OCI-LY7 (cell line): ENCODE results near the gene SC5D. TPM values are rescaled to one million over a fixed set of nuclear protein-coding genes. Genes with fewer than 3 reads are reported as not detected.
A peak's percentile ranks its signal among the peaks of the same experiment; 100 is the strongest.

Experiments
- BruUV-seq: library from RNA; stranded (reverse); fragments of 400-500 nt; replicated peaks from 2 replicates; lab custom pipeline; 2021; lab: Mats Ljungman, UMichigan
- CTCF ChIA-PET: fragments of 300-600 bp; sonication (Branson Sonifier 250); formaldehyde crosslinking; loops from one replicate; lab custom pipeline; 2022; ENCODE audit warnings: antibody characterized with exemption; ENCODE audit not compliant: unreplicated experiment; lab: Charles Lee
- POLR2A ChIA-PET: fragments of 300-600 bp; sonication (Branson Sonifier 250); formaldehyde crosslinking; loops from one replicate; lab custom pipeline; 2022; ENCODE audit warnings: antibody characterized with exemption; lab: Charles Lee
- DNase-seq: peaks from one replicate; pipeline ENCODE4 v3.0.0-alpha.2; 2015; ENCODE audit warnings: low spot score
- H2AFZ ChIP-seq: fragments of 200-600 bp; sonication (generic), shearing (Covaris generic); 2 replicates; pipeline ENCODE4 v1.6.1; 2014; ENCODE audit warnings: mild to moderate bottlenecking, antibody characterized with exemption, low read length, moderate library complexity
- H3K27ac ChIP-seq: fragments of 200-600 bp; sonication (generic); 2 replicates; pipeline ENCODE4 v1.5.1; 2014; ENCODE audit warnings: mixed run types, low read depth, mild to moderate bottlenecking, moderate library complexity, low read length, inconsistent platforms; ENCODE audit not compliant: poor library complexity, severe bottlenecking
- H3K36me3 ChIP-seq: fragments of 200-600 bp; sonication (generic); 2 replicates; pipeline ENCODE4 v1.6.1; 2014; ENCODE audit warnings: mild to moderate bottlenecking, antibody characterized with exemption, low read length, moderate library complexity, mixed read lengths; ENCODE audit not compliant: insufficient read depth
- H3K4me1 ChIP-seq: fragments of 200-600 bp; sonication (generic); 2 replicates; pipeline ENCODE4 v1.5.1; 2014; ENCODE audit warnings: mild to moderate bottlenecking, low read length; ENCODE audit not compliant: insufficient read depth, poor library complexity, severe bottlenecking
- H3K4me2 ChIP-seq: fragments of 200-600 bp; sonication (generic); 2 replicates; pipeline ENCODE4 v1.6.1; 2014; ENCODE audit warnings: mild to moderate bottlenecking, low read length
- H3K4me3 ChIP-seq: fragments of 200-600 bp; sonication (generic); 2 replicates; pipeline ENCODE4 v1.5.1; 2014; ENCODE audit warnings: mild to moderate bottlenecking, low read depth, low read length; ENCODE audit not compliant: poor library complexity, severe bottlenecking
- H3K79me2 ChIP-seq: fragments of 200-600 bp; sonication (generic); 2 replicates; pipeline ENCODE4 v1.6.1; 2016; ENCODE audit warnings: low read depth, mild to moderate bottlenecking, low read length, moderate library complexity, mixed read lengths; ENCODE audit not compliant: insufficient read depth
- H3K9me2 ChIP-seq: fragments of 200-600 bp; sonication (generic); 2 replicates; pipeline ENCODE4 v1.6.1; 2016; ENCODE audit warnings: mild to moderate bottlenecking, low read length, mixed read lengths; ENCODE audit not compliant: insufficient read depth
- H3K9me3 ChIP-seq: fragments of 200-600 bp; sonication (generic); 2 replicates; pipeline ENCODE4 v1.6.1; 2014; ENCODE audit warnings: mild to moderate bottlenecking, mixed run types, low read length, mixed read lengths
- H4K20me1 ChIP-seq: fragments of 200-600 bp; sonication (generic); 2 replicates; pipeline ENCODE4 v1.6.1; 2014; ENCODE audit warnings: mild to moderate bottlenecking, antibody characterized with exemption, low read length, moderate library complexity, mixed read lengths; ENCODE audit not compliant: insufficient read depth
- EZH2phosphoT487 ChIP-seq: fragments of 200-600 bp; sonication (generic); IDR thresholded peaks from 2 replicates; pipeline ENCODE4 v1.6.1; 2018; ENCODE audit warnings: low read depth, borderline replicate concordance, mild to moderate bottlenecking, mixed run types, antibody characterized with exemption, low read length, moderate library complexity, mixed read lengths
- intact Hi-C: fragments of 100-400 bp; cut with micrococcal nuclease; formaldehyde crosslinking; loops from one replicate; pipeline ENCODE4 v1.10.0; 2022; ENCODE audit not compliant: unreplicated experiment
- total RNA-seq, 2 experiments: library from RNA; depleted of rRNA in 1 of 2; stranded (reverse); fragments of >200 nt in 1 of 2; shearing (Covaris generic) in 1 of 2; gene quantifications; 2 replicates each; pipeline ENCODE4 v1.2.3, GENCODE V29; 2014 to 2022
- TF ChIP-seq, protein P1 (sequence below): fragments of 200-600 bp; sonication (generic); conservative IDR thresholded peaks from 2 replicates; pipeline ENCODE4 v1.5.1; 2014; ENCODE audit warnings: mild to moderate bottlenecking, antibody characterized with exemption, low read length, moderate library complexity, mixed read lengths

SC5D gene
- total RNA-seq, 2 experiments from 2014 or later = 27.9 to 43.3 TPM

GRCh38 chr11:121349790-121350189, 57.2 kb downstream of the SC5D start:
- Histone ChIP-seq H3K4me2 (no peak overlapping the region), H3K27ac (no peak overlapping the region), H3K79me2 (no peaks in the 10 kb centered on the region), H3K9me3 (no peaks in the 10 kb centered on the region), H3K9me2 (no peaks in the 10 kb centered on the region), H3K4me1 (peaks cover 56% of the 10 kb centered on the region), H3K36me3 (no peaks in the 10 kb centered on the region), H4K20me1 (no peaks in the 10 kb centered on the region), H3K4me3 (no peak overlapping the region), H2AFZ (no peak overlapping the region)
- DNase-seq = no peak
- no TSS peak for BruUV-seq
- POLR2A ChIA-PET = interaction anchor here (0.7 to 2.2 kb wide), 9 partner anchors 9 to 80 kb away, joined by 3 to 12 read pairs (median 4); no protein-coding TSS in a partner anchor
- intact Hi-C loops = no loop called here
- CTCF ChIA-PET = no interaction called here
- TF ChIP-seq, protein P1, sequence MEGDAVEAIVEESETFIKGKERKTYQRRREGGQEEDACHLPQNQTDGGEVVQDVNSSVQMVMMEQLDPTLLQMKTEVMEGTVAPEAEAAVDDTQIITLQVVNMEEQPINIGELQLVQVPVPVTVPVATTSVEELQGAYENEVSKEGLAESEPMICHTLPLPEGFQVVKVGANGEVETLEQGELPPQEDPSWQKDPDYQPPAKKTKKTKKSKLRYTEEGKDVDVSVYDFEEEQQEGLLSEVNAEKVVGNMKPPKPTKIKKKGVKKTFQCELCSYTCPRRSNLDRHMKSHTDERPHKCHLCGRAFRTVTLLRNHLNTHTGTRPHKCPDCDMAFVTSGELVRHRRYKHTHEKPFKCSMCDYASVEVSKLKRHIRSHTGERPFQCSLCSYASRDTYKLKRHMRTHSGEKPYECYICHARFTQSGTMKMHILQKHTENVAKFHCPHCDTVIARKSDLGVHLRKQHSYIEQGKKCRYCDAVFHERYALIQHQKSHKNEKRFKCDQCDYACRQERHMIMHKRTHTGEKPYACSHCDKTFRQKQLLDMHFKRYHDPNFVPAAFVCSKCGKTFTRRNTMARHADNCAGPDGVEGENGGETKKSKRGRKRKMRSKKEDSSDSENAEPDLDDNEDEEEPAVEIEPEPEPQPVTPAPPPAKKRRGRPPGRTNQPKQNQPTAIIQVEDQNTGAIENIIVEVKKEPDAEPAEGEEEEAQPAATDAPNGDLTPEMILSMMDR = no peak
- no peak for TF ChIP-seq EZH2phosphoT487

DNA sequence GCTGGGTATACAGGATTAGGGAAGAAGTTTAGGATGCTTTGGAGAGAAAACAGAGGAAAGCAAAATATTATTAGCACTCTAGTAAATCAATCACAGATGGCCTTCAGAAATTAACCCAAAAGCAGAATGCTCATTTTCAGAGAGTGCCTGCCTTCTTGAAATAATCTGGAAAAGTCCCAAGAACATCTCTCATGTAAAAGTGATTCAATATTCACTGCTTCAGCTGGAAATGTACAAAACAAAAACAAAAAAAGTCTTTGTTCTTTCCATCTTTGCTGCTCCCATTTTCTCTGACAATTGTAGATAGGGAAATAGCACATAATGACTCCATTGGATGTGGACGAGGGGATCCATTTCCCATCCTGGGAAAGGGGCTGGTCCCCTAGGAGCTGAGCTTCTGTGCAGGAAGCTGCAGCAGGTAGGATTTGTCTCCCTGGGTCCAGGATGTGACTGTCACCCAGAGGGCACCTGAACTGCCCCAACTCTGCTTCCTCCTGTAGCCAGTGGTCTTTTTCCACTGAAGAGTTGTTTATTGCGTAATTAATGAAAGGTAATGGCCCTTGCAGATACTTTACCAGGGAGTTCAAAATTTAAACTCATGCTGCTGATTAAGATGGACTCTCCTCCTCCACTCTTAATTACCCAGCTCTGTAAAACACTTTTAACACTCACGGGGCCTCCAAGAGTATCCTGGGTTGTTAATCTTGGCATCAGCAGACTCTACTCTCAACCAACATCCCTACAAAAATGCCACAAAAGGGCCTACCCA, 57.9 kb downstream of the SC5D start:
- H3K4me3 ChIP-seq = no peak overlapping the region
- H3K27ac ChIP-seq = no peak overlapping the region
- no TSS peak for BruUV-seq
- H3K4me1 ChIP-seq = peaks cover 56% of the 10 kb centered on the region
- H3K9me2 ChIP-seq = no peaks in the 10 kb centered on the region
- CTCF ChIA-PET = no interaction called here
- H3K9me3 ChIP-seq = no peaks in the 10 kb centered on the region
- POLR2A ChIA-PET = interaction anchor here (0.5 to 2.2 kb wide), 12 partner anchors 9 to 230 kb away, joined by 3 to 12 read pairs (median 4); no protein-coding TSS in a partner anchor
- intact Hi-C loops = no loop called here
- H4K20me1 ChIP-seq = no peaks in the 10 kb centered on the region
- H2AFZ ChIP-seq = peak overlapping the region; percentile 73
- no peak for TF ChIP-seq EZH2phosphoT487
- TF ChIP-seq, protein P1 = no peak
- H3K79me2 ChIP-seq = no peaks in the 10 kb centered on the region
- no peak for DNase-seq
- no peak overlapping the region for H3K4me2 ChIP-seq
- H3K36me3 ChIP-seq = no peaks in the 10 kb centered on the region

GRCh38 chr11:121351083-121351630, 58.6 kb downstream of the SC5D start:
- no TSS peak for BruUV-seq
- no peaks in the 10 kb centered on the region for H3K9me3 ChIP-seq
- H3K4me3 ChIP-seq = no peak overlapping the region
- H4K20me1 ChIP-seq = no peaks in the 10 kb centered on the region
- H3K36me3 ChIP-seq = no peaks in the 10 kb centered on the region
- H3K4me1 ChIP-seq = peaks cover 56% of the 10 kb centered on the region
- intact Hi-C loops = no loop called here
- H3K79me2 ChIP-seq = no peaks in the 10 kb centered on the region
- CTCF ChIA-PET = no interaction called here
- TF ChIP-seq EZH2phosphoT487 = no peak
- TF ChIP-seq, protein P1 = no peak
- H3K27ac ChIP-seq = no peak overlapping the region
- H3K4me2 ChIP-seq = no peak overlapping the region
- no peaks in the 10 kb centered on the region for H3K9me2 ChIP-seq
- peak overlapping the region; percentile 73 for H2AFZ ChIP-seq
- DNase-seq = no peak
- POLR2A ChIA-PET = interaction anchor here (0.5 to 2.2 kb wide), 10 partner anchors 8 to 229 kb away, joined by 3 to 12 read pairs (median 5); no protein-coding TSS in a partner anchor
